OCI-LY7 (cell line): ENCODE measurements around the gene GLI3.

Experiments
- CTCF ChIP-seq: fragments of 200-600 bp; sonication (generic); conservative IDR thresholded peaks from 2 replicates; pipeline ENCODE4 v1.5.1; 2014; ENCODE audit warnings: mild to moderate bottlenecking, antibody characterized with exemption, low read length, moderate library complexity, mixed read lengths
- EZH2phosphoT487 ChIP-seq: fragments of 200-600 bp; sonication (generic); IDR thresholded peaks from 2 replicates; pipeline ENCODE4 v1.6.1; 2018; ENCODE audit warnings: low read depth, borderline replicate concordance, mild to moderate bottlenecking, mixed run types, antibody characterized with exemption, low read length, moderate library complexity, mixed read lengths

DNA sequence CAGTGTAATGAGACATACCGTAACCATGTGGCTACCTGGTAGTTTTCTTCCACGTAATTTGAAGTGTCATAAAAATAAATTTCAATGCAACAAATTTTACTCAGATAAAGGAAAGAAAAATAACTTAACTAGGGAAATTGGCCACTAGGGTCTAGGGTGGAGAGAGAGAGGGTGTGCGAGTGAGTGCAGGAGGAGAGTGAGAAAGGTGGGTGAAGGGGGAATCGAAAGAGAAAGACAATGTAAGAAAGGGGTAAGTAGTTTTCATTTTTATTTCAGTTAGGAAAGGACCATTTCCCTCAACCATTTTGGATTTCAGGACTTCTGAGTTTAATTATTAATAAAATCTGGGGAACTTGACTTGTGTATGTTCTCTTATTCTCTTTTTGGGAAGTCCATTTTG lies 27.7 kb upstream of the GLI3 start:
- no peak for TF ChIP-seq CTCF
- no peak for TF ChIP-seq EZH2phosphoT487
